Epithelial cell of proximal tubule (primary cell): Measurements from ENCODE around the gene METAP1. TPM values are rescaled to one million over a fixed set of nuclear protein-coding genes. Genes with fewer than 3 reads are reported as not detected.

Experiments
- DNase-seq: peaks from one replicate; pipeline ENCODE4 v3.0.0-alpha.2; 2011; ENCODE audit warnings: low read depth
- H3K4me3 ChIP-seq: 2 replicates; pipeline ENCODE4 v1.5.1; 2011; ENCODE audit warnings: low read depth, mild to moderate bottlenecking, low read length
- CTCF ChIP-seq: conservative IDR thresholded peaks from 2 replicates; pipeline ENCODE4 v1.5.1; 2012; ENCODE audit warnings: low read depth, mild to moderate bottlenecking, low read length
- total RNA-seq: library from RNA; depleted of rRNA; stranded (reverse); fragments of >200 nt; gene quantifications from 2 replicates; pipeline ENCODE4 v1.2.3, GENCODE V29; 2015

METAP1 gene
- total RNA-seq, 1 donor from 2014 or later, result 64.6 TPM

- no peak overlapping the region for H3K4me3 ChIP-seq
- DNase-seq, result peak; percentile 53
- TF ChIP-seq CTCF, result no peak
Measured at GRCh38 chr4:99028187-99028586, 32.7 kb downstream of the METAP1 start.

GRCh38 chr4:99029018-99029735 lies 33.7 kb downstream of the METAP1 start:
- no peak for DNase-seq
- no peak overlapping the region for H3K4me3 ChIP-seq
- no peak for TF ChIP-seq CTCF

GRCh38 chr4:99029852-99030251 lies 34.3 kb downstream of the METAP1 start:
- no peak for TF ChIP-seq CTCF
- no peak for DNase-seq
- no peak overlapping the region for H3K4me3 ChIP-seq

- no peak for DNase-seq
- TF ChIP-seq CTCF, result no peak
- no peak overlapping the region for H3K4me3 ChIP-seq
Measured at GRCh38 chr4:99033956-99034355, 38.4 kb downstream of the METAP1 start.

- DNase-seq, result no peak
- H3K4me3 ChIP-seq, result no peak overlapping the region
- no peak for TF ChIP-seq CTCF
Measured at GRCh38 chr4:99038213-99038612, 42.7 kb downstream of the METAP1 start.

GRCh38 chr4:99043346-99043745 lies 47.8 kb downstream of the METAP1 start:
- no peak for TF ChIP-seq CTCF
- DNase-seq, result no peak

GRCh38 chr4:99047710-99048109 lies 52.2 kb downstream of the METAP1 start:
- no peak overlapping the region for H3K4me3 ChIP-seq
- no peak for DNase-seq
- TF ChIP-seq CTCF, result peak; percentile 13

More at GRCh38 chr4:99043346-99043745, 47.8 kb downstream of the METAP1 start:
- no peak overlapping the region for H3K4me3 ChIP-seq
